BLaER1 treated with 17β-estradiol and CSF1 and Interleukin-3, amounts not matched to agents 10 nM and 100 nM (cell line): Measurements from ENCODE around the gene CAV1.
A peak's percentile ranks its signal among the peaks of the same experiment; 100 is the strongest.

Experiments used
- H3K27ac ChIP-seq, 11 experiments: shearing (Covaris generic); formaldehyde crosslinking; 2 replicates each; pipeline ENCODE4 v1.8.1; 2022
- H3K27me3 ChIP-seq, 11 experiments: shearing (Covaris generic); formaldehyde crosslinking; 2 replicates each; pipeline ENCODE4 v1.8.1; 2022
- H3K36me3 ChIP-seq, 11 experiments: shearing (Covaris generic); formaldehyde crosslinking; 2 replicates each; pipeline ENCODE4 v1.8.1; 2022
- H3K4me1 ChIP-seq, 10 experiments: shearing (Covaris generic); formaldehyde crosslinking; 2 replicates each; pipeline ENCODE4 v1.8.1; 2022
- H3K4me2 ChIP-seq, 11 experiments: shearing (Covaris generic); formaldehyde crosslinking; 2 replicates each; pipeline ENCODE4 v1.8.1; 2022
- H3K4me3 ChIP-seq, 10 experiments: shearing (Covaris generic); formaldehyde crosslinking; 2 replicates each; pipeline ENCODE4 v1.8.1; 2022
- H3K9ac ChIP-seq, 11 experiments: shearing (Covaris generic); formaldehyde crosslinking; 2 replicates each; pipeline ENCODE4 v1.8.1; 2022
- H3K9me3 ChIP-seq, 11 experiments: shearing (Covaris generic); formaldehyde crosslinking; replicated peaks in 1 of 11; 2 replicates each; pipeline ENCODE4 v1.8.1; 2022
- H4K20me1 ChIP-seq, 11 experiments: shearing (Covaris generic); formaldehyde crosslinking; 2 replicates each; pipeline ENCODE4 v1.8.1; 2022
- Cebpa-rat ChIP-seq, 11 experiments: shearing (Covaris generic); IDR thresholded peaks; 2 replicates each; pipeline ENCODE4 v1.8.1; 2022

Gene CAV1

DNA sequence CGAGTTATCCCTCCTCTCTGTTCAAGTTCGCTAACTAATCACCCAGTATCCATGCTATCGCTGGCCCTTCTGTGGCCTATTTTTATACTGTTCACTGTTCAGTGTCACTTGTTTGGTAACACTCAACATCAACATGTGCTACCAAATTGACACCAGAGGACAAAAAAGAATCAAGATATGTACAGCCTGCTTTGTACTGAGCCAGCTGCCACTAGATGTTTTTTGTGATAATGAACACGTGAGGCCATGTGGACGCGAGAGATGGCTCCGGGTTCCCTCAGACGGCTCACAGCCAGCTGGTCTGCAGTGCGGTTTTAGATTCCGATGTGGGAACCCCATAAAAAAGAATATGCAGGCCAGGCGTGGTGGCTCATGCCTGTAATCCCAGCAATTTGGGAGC, 21.2 kb downstream of the CAV1 start:
- Histone ChIP-seq H4K20me1 (no peaks in the 10 kb centered on the region), H3K4me2 (no peak overlapping the region), H3K27ac (no peak overlapping the region), H3K9me3 (no peaks in the 10 kb centered on the region), H3K36me3 (no peaks in the 10 kb centered on the region), H3K4me1 (no peaks in the 10 kb centered on the region), H3K4me3 (no peak overlapping the region), H3K27me3 (no peaks in the 10 kb centered on the region), H3K9ac (no peak overlapping the region)
- no peak for TF ChIP-seq Cebpa-rat (IDR thresholded peaks at IDR 0.05)

DNA sequence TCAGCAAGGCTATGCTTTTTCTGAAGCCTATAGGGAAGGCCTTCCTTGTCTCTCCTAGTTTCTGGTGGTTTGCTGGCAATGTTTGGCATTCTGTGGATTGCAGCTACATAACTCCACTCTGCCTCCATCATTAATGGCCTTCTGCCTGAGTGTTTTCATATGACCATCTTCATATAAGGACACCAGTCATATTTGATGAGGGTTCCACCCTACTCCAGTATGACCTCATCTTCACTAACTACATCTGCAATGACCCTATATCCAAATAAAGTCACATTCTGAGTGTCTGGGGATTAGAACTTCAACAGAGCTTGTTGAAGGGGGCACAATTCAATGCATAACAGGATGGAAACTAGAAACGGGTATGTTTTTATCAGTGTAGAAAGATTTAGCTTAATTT, 22.1 kb downstream of the CAV1 start:
- Histone ChIP-seq H3K4me3 (no peak overlapping the region), H3K27me3 (no peaks in the 10 kb centered on the region), H3K27ac (no peak overlapping the region), H3K4me2 (no peak overlapping the region), H3K9me3 (no peaks in the 10 kb centered on the region), H3K4me1 (no peaks in the 10 kb centered on the region), H3K9ac (no peak overlapping the region), H4K20me1 (no peaks in the 10 kb centered on the region), H3K36me3 (no peaks in the 10 kb centered on the region)
- no peak for TF ChIP-seq Cebpa-rat (IDR thresholded peaks at IDR 0.05)

DNA sequence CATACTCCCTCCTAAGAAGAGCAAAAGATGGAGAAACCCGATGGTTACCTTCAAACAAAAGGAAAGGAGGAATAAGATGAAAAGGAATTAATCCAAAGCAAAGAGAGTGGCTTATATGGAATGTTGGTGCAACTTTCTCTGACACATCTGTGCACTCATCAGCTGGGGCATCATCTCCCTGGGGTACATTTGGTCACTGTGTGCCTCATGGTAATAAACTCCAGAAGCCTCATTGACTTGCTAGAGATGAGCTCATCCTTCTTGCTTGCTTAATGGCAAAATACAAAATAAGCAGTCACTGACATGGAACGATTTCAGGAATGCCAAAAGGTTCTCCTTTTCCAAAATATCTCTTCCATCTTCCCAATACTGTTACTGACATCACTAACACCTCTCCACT, 22.5 kb downstream of the CAV1 start:
- no peak overlapping the region for H3K9ac ChIP-seq
- H3K9me3 ChIP-seq = no peaks in the 10 kb centered on the region
- TF ChIP-seq Cebpa-rat (IDR thresholded peaks at IDR 0.05) = no peak
- no peaks in the 10 kb centered on the region for H4K20me1 ChIP-seq
- no peak overlapping the region for H3K4me2 ChIP-seq
- no peaks in the 10 kb centered on the region for H3K27me3 ChIP-seq
- no peak overlapping the region for H3K27ac ChIP-seq
- H3K36me3 ChIP-seq = no peaks in the 10 kb centered on the region
- no peak overlapping the region for H3K4me3 ChIP-seq
- no peaks in the 10 kb centered on the region for H3K4me1 ChIP-seq

DNA sequence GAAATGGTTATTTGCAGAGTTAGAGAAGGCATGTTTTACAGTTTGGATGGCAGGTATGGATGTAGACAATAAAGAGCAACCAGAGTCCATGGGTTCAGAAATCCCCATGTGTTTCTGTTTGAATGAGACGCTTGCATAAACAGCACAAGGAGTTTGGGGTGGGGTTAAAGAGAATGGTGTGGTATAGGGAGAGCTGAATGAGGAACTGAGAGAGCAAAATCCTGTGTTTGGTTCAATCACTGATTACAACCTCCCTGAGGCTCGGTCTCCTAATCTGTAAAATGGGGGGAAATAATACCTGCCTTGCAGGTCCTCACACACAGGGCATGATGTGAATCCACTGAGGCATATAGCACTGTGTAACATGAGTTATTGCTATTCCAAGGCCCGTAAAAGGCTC, 23.7 kb downstream of the CAV1 start:
- TF ChIP-seq Cebpa-rat (IDR thresholded peaks at IDR 0.05) = no peak
- Histone ChIP-seq H4K20me1 (no peaks in the 10 kb centered on the region), H3K4me2 (no peak overlapping the region), H3K36me3 (no peaks in the 10 kb centered on the region), H3K9me3 (no peaks in the 10 kb centered on the region), H3K27me3 (no peaks in the 10 kb centered on the region), H3K4me1 (no peaks in the 10 kb centered on the region), H3K9ac (no peak overlapping the region), H3K27ac (no peak overlapping the region), H3K4me3 (no peak overlapping the region)

- H3K4me3 ChIP-seq = no peak overlapping the region
- no peak overlapping the region for H3K27ac ChIP-seq
- no peaks in the 10 kb centered on the region for H3K9me3 ChIP-seq
- no peak for TF ChIP-seq Cebpa-rat (IDR thresholded peaks at IDR 0.05)
- no peaks in the 10 kb centered on the region for H3K27me3 ChIP-seq
- H3K4me2 ChIP-seq = no peak overlapping the region
- H3K4me1 ChIP-seq = no peaks in the 10 kb centered on the region
- no peaks in the 10 kb centered on the region for H4K20me1 ChIP-seq
- H3K9ac ChIP-seq = no peak overlapping the region
- H3K36me3 ChIP-seq = no peaks in the 10 kb centered on the region
Observed at GRCh38 chr7:116549370-116549769, 24.5 kb downstream of the CAV1 start.

- Histone ChIP-seq H3K9ac (no peak overlapping the region), H3K9me3 (no peaks in the 10 kb centered on the region), H3K27ac (no peak overlapping the region), H3K4me2 (no peak overlapping the region), H3K4me1 (peaks cover 0 to 12% (median 3%) of the 10 kb centered on the region in 10 experiments; a peak in 9 of 20 replicates), H3K27me3 (no peaks in the 10 kb centered on the region), H3K36me3 (no peaks in the 10 kb centered on the region), H4K20me1 (no peaks in the 10 kb centered on the region), H3K4me3 (no peak overlapping the region)
- no peak for TF ChIP-seq Cebpa-rat (IDR thresholded peaks at IDR 0.05)
Observed at GRCh38 chr7:116551692-116552091, 26.9 kb downstream of the CAV1 start.

- H3K36me3 ChIP-seq = no peaks in the 10 kb centered on the region
- H3K4me3 ChIP-seq = no peak overlapping the region
Observed at GRCh38 chr7:116552602-116553001, 27.8 kb downstream of the CAV1 start.

GRCh38 chr7:116553168-116553964, 28.5 kb downstream of the CAV1 start:
- H3K4me3 ChIP-seq = no peak overlapping the region
- H3K9me3 ChIP-seq = no peaks in the 10 kb centered on the region
- no peak overlapping the region for H3K4me2 ChIP-seq
- H3K9ac ChIP-seq = no peak overlapping the region
- no peaks in the 10 kb centered on the region for H3K27me3 ChIP-seq
- H3K27ac ChIP-seq = no peak overlapping the region
- no peak for TF ChIP-seq Cebpa-rat (IDR thresholded peaks at IDR 0.05)
- no peaks in the 10 kb centered on the region for H4K20me1 ChIP-seq
- H3K36me3 ChIP-seq = no peaks in the 10 kb centered on the region
- peaks cover 0 to 13% (median 3%) of the 10 kb centered on the region in 10 experiments; a peak in 9 of 20 replicates for H3K4me1 ChIP-seq

More at GRCh38 chr7:116552602-116553001, 27.8 kb downstream of the CAV1 start:
- H3K4me1 ChIP-seq = peaks cover 0 to 13% (median 3%) of the 10 kb centered on the region in 10 experiments; a peak in 9 of 20 replicates
- H3K27me3 ChIP-seq = no peaks in the 10 kb centered on the region
- H3K27ac ChIP-seq = no peak overlapping the region
- no peaks in the 10 kb centered on the region for H4K20me1 ChIP-seq
- no peak overlapping the region for H3K4me2 ChIP-seq
- H3K9me3 ChIP-seq = no peaks in the 10 kb centered on the region
- no peak for TF ChIP-seq Cebpa-rat (IDR thresholded peaks at IDR 0.05)
- no peak overlapping the region for H3K9ac ChIP-seq

GRCh38 chr7:116554436-116554835, 29.6 kb downstream of the CAV1 start:
- Histone ChIP-seq H3K4me3 (no peak overlapping the region), H4K20me1 (no peaks in the 10 kb centered on the region), H3K27ac (no peak overlapping the region), H3K36me3 (no peaks in the 10 kb centered on the region), H3K27me3 (no peaks in the 10 kb centered on the region), H3K9me3 (no peaks in the 10 kb centered on the region), H3K4me2 (no peak overlapping the region), H3K4me1 (peaks cover 0 to 13% (median 3%) of the 10 kb centered on the region in 10 experiments; a peak in 9 of 20 replicates), H3K9ac (no peak overlapping the region)
- no peak for TF ChIP-seq Cebpa-rat (IDR thresholded peaks at IDR 0.05)

DNA sequence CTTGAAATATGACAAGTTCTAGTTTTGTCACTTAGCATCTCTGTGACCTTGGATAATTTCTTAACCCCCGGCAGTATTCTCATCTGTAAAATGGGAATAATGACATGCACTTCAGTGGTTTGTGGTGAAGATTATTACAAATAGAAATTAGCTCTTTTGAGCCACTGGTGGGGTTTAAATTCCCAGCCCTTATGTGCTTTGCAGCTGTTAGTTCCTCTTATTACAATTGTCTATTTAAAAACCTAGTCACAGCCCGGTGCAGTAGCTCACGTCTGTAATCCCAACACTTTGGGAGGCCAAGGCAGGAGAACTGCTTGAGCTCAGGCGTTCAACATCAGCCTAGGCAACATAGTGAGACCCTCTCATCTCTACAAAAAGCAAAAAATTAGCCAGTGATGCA, 30.1 kb downstream of the CAV1 start:
- H3K9me3 ChIP-seq = no peaks in the 10 kb centered on the region
- no peaks in the 10 kb centered on the region for H3K36me3 ChIP-seq
- H3K27ac ChIP-seq = no peak overlapping the region
- peak overlapping the region in 2 of 11 experiments; percentile 23 to 33; a peak in 4 of 22 replicates for H3K4me2 ChIP-seq
- no peaks in the 10 kb centered on the region for H4K20me1 ChIP-seq
- no peak for TF ChIP-seq Cebpa-rat (IDR thresholded peaks at IDR 0.05)
- no peaks in the 10 kb centered on the region for H3K27me3 ChIP-seq
- H3K9ac ChIP-seq = no peak overlapping the region
- no peak overlapping the region for H3K4me3 ChIP-seq
- peaks cover 0 to 13% (median 3%) of the 10 kb centered on the region in 10 experiments; a peak in 9 of 20 replicates for H3K4me1 ChIP-seq
